Subcutaneous adipose tissue (tissue), 4 donors: ENCODE data around the gene FHIP2A. TPM values are rescaled to one million over a fixed set of nuclear protein-coding genes. Genes with fewer than 3 reads are reported as not detected.

Experiments
- total RNA-seq, 4 donors: library from RNA; depleted of rRNA; stranded (reverse); fragments of >200 nt; gene quantifications; one replicate each; pipeline ENCODE4 v1.1.0, GENCODE V29; 2016
- TF ChIP-seq, protein P1 (sequence below): fragments of 450-650 bp; IDR thresholded peaks from one replicate; pipeline ENCODE4 v1.5.1; 2016; ENCODE audit warnings: low read depth, mild to moderate bottlenecking, control low read depth, antibody characterized with exemption, moderate library complexity

Gene FHIP2A
- total RNA-seq, 4 donors from 2014 or later = 30.8 to 54.9 (median 41.0) TPM

DNA sequence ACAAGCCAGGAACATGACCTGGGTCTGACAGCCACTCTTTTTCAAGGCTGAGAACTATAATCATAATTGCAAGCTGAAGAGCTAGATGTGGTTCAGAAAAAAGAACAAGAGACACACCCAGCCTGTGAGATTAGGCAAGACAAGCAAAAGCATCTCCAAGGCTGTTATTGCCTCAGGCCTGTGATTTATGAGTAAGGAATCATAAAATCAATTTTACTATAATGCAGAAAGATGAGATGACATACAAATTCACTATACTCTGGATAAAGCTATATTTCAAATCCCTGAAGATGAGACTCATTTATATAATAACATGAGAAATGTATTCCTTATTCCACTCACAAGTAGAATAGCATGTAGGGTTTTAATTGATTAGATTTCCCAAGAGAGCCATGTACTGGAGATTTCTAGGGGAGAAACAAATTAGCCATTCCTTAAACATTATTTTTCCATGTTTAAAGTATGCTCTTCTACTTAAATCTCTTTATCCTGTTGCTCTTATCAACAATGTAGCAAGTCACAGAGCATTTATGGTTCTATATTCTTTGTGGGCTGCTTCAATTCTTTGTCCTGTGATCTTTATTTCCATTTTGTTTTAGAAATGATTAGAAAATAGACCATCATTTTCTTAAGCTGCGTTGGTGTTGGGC, 47.4 kb downstream of the FHIP2A start:
- TF ChIP-seq, protein P1, sequence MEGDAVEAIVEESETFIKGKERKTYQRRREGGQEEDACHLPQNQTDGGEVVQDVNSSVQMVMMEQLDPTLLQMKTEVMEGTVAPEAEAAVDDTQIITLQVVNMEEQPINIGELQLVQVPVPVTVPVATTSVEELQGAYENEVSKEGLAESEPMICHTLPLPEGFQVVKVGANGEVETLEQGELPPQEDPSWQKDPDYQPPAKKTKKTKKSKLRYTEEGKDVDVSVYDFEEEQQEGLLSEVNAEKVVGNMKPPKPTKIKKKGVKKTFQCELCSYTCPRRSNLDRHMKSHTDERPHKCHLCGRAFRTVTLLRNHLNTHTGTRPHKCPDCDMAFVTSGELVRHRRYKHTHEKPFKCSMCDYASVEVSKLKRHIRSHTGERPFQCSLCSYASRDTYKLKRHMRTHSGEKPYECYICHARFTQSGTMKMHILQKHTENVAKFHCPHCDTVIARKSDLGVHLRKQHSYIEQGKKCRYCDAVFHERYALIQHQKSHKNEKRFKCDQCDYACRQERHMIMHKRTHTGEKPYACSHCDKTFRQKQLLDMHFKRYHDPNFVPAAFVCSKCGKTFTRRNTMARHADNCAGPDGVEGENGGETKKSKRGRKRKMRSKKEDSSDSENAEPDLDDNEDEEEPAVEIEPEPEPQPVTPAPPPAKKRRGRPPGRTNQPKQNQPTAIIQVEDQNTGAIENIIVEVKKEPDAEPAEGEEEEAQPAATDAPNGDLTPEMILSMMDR = no peak

DNA sequence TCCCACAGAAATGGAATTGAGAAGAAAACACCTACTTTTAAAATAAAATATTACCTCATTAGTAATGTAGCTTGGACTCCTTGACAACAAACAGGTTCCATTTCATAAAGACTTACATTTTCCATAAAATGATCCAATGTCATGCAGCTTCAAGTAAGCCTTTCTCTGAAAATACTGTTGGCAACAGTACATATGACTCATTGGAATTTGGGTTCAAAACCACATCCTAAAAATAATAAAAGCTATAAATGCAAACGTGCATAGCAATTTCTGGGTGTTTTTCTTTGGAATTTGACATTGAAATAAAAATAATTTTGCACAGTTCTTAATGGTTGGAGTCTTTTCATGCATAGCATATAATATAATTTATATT, 47.9 kb downstream of the FHIP2A start:
- TF ChIP-seq, protein P1 = no peak

DNA sequence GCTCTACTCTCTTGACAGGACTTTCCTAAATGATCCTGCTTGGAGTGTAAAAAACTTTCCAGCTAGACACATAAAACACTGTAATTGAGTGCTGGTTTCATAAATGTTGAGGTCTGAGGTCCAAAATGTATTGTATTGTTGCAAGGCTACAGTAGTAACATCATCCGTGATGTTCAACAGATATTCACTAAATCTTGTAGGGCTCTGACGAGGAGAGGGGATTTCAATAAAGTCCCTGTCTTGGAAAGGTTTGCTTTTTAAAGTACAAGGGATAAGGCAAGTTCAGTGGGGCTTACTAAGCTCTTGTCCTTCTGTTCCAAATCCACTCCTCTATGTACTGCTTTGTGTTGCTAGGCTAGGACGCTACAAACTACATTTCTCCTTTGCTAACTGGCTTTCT, 48.9 kb downstream of the FHIP2A start:
- TF ChIP-seq, protein P1 = no peak

DNA sequence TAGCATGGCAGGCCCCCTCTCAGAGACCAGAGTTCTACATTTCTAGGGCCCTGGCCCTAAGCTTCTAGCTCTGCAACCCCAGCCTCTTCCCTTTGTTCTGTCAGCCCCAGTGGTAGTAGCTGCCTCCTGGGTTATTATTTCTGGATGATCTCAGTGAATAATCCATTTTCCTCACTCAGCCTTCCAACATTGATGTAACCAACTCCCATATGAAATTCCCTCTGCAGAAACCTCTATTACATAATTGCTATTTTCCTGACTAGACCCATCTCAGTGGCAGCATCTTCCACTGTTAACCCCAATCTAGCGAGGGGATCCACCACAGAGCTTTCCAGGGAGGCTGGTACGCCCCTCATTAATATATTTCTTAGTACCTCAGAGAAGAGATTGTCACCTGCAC, 49.8 kb downstream of the FHIP2A start:
- TF ChIP-seq, protein P1 = no peak

Other genes with a start within 250 kb of the FHIP2A start
- gene ABLIM1, start 163.5 kb upstream of the FHIP2A start, total RNA-seq = 100 to 1,000 TPM; 193 to 248 (median 208) TPM
- 10 to 100 TPM; 11.2 to 17.9 (median 15.3) TPM for gene TRUB1, start 116.4 kb downstream of the FHIP2A start, total RNA-seq